ENCODE data around the gene B3GAT2. TPM values are rescaled to one million over a fixed set of nuclear protein-coding genes. Genes with fewer than 3 reads are reported as not detected.
A peak's percentile ranks its signal among the peaks of the same experiment; 100 is the strongest.

The B3GAT2 gene
- total and polyA plus RNA-seq, 5 donors from 2014 or later = 0.16 to 0.30 (median 0.22) TPM; not detected in 1

DNA sequence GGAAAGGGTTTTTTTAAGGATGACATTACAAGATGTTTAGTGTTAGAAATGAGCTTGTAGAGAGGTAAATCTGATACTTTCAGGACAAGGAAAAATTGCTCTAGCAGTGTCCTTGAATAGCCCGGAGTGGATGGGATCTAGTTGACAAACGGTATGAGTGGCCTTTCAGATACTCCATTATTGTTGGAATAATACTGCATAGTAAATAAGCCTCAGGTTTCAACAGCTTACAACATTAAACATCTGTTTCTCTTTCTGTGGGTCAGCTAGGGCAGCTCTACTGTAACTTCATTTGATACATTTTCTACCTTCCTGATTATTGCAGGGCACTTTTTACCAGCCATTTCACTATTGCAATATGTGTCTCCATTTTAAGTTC, 118.0 kb downstream of the B3GAT2 start:
- Histone ChIP-seq H3K4me3 (ENCODE audit: low read depth, low read length) (no peak overlapping the region), H3K9me3 (ENCODE audit: control insufficient read depth in 2 of 2, low read length in 2 of 2) (no peaks in the 10 kb centered on the region), H3K27me3 (ENCODE audit: control insufficient read depth, insufficient read depth, low read length) (no peaks in the 10 kb centered on the region), H3K36me3 (ENCODE audit: control insufficient read depth, insufficient read depth, low read length) (peaks cover 6% of the 10 kb centered on the region), H3K4me1 (ENCODE audit: control insufficient read depth, insufficient read depth, low read length, poor library complexity, severe bottlenecking) (no peaks in the 10 kb centered on the region), H3K27ac (ENCODE audit: insufficient read depth, low read length, poor library complexity, severe bottlenecking) (no peak overlapping the region)
- DNase-seq = no peak
- Mint-ChIP-seq H3K27ac (peak overlapping the region in 1 of 3 donors; percentile 4), H3K36me3 (peaks cover 12% of the 10 kb centered on the region), H3K27me3 (no peaks in the 10 kb centered on the region), H3K4me1 (peaks cover 2 to 22% (median 4%) of the 10 kb centered on the region in 4 donors), H3K9me3 (peaks cover 0 to 2% (median 0%) of the 10 kb centered on the region in 7 donors), H3K4me3 (no peak overlapping the region)
- no peak for ATAC-seq (ENCODE audit: low read depth in 2 of 2)

DNA sequence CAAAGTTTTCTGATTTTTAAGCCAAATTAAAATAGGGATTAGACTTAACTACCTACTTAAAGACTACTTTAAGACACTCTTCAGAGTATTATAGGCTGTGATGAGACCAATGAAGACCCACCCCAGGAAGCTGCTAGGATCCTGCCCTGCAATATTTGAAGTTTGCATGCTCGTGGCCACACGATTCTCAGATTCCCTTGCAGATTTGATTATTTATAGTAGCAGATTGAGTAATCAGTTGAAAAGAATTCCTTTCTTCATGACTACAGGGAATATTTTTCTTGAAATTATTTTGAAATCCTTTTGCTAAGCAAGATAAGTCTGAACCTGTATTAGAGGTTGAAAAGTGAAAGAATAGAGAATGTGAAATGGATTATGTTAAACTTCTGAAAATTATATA, 122.3 kb downstream of the B3GAT2 start:
- H3K4me3 Mint-ChIP-seq = no peak overlapping the region
- no peak overlapping the region for H3K27ac Mint-ChIP-seq
- peaks cover 4 to 16% (median 7%) of the 10 kb centered on the region in 4 donors for H3K4me1 Mint-ChIP-seq
- peaks cover 20% of the 10 kb centered on the region for H3K36me3 Mint-ChIP-seq
- H3K27me3 Mint-ChIP-seq = no peaks in the 10 kb centered on the region
- no peaks in the 10 kb centered on the region for H3K4me1 ChIP-seq (ENCODE audit: control insufficient read depth, insufficient read depth, low read length, poor library complexity, severe bottlenecking)
- peaks cover 0 to 6% (median 0%) of the 10 kb centered on the region in 7 donors for H3K9me3 Mint-ChIP-seq
- peaks cover 6% of the 10 kb centered on the region for H3K36me3 ChIP-seq (ENCODE audit: control insufficient read depth, insufficient read depth, low read length)
- ATAC-seq (ENCODE audit: low read depth in 2 of 2) (no peak), DNase-seq (no peak)
- no peaks in the 10 kb centered on the region for H3K27me3 ChIP-seq (ENCODE audit: control insufficient read depth, insufficient read depth, low read length)
- peaks cover 0 to 6% of the 10 kb centered on the region in 2 experiments for H3K9me3 ChIP-seq (ENCODE audit: control insufficient read depth in 2 of 2, low read length in 2 of 2)
- no peak overlapping the region for H3K4me3 ChIP-seq (ENCODE audit: low read depth, low read length)
- no peak overlapping the region for H3K27ac ChIP-seq (ENCODE audit: insufficient read depth, low read length, poor library complexity, severe bottlenecking)

- no peak overlapping the region for H3K27ac Mint-ChIP-seq
Measured at GRCh38 chr6:70831427-70831826, 125.4 kb downstream of the B3GAT2 start.

DNA sequence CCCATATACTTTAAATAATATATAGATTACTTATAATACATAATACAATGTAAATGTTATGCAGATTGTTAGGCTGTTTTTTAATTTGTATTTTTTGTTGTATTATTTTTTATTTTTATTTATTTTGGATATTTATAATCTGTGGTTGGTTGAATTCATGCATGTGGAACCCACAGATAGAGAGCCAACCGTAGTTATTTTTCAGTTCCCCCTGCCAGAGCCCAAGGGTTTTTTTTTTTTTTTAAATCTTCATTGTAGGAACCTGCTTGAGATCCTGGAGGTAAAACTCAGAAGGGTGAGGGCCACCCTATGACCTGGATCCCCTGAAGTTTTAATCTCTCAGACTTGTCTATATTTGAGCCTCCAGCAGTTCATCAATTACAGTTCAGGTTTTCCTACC, 133.2 kb downstream of the B3GAT2 start:
- Mint-ChIP-seq H3K27me3 (no peaks in the 10 kb centered on the region), H3K4me1 (peaks cover 0 to 24% (median 5%) of the 10 kb centered on the region in 4 donors), H3K27ac (no peak overlapping the region), H3K9me3 (peaks cover 0 to 10% (median 5%) of the 10 kb centered on the region in 7 donors), H3K36me3 (peaks cover 22% of the 10 kb centered on the region), H3K4me3 (no peak overlapping the region)
- Histone ChIP-seq H3K27ac (ENCODE audit: insufficient read depth, low read length, poor library complexity, severe bottlenecking) (no peak overlapping the region), H3K4me1 (ENCODE audit: control insufficient read depth, insufficient read depth, low read length, poor library complexity, severe bottlenecking) (no peaks in the 10 kb centered on the region), H3K9me3 (ENCODE audit: control insufficient read depth in 2 of 2, low read length in 2 of 2) (peaks cover 6 to 14% of the 10 kb centered on the region in 2 experiments), H3K36me3 (ENCODE audit: control insufficient read depth, insufficient read depth, low read length) (peaks cover 9% of the 10 kb centered on the region), H3K4me3 (ENCODE audit: low read depth, low read length) (no peak overlapping the region), H3K27me3 (ENCODE audit: control insufficient read depth, insufficient read depth, low read length) (no peaks in the 10 kb centered on the region)
- ATAC-seq (ENCODE audit: low read depth in 2 of 2) = no peak
- no peak for DNase-seq

More at GRCh38 chr6:70831427-70831826, 125.4 kb downstream of the B3GAT2 start:
- Histone ChIP-seq H3K27me3 (ENCODE audit: control insufficient read depth, insufficient read depth, low read length) (no peaks in the 10 kb centered on the region), H3K9me3 (ENCODE audit: control insufficient read depth in 2 of 2, low read length in 2 of 2) (peaks cover 0 to 6% of the 10 kb centered on the region in 2 experiments), H3K4me1 (ENCODE audit: control insufficient read depth, insufficient read depth, low read length, poor library complexity, severe bottlenecking) (no peaks in the 10 kb centered on the region), H3K4me3 (ENCODE audit: low read depth, low read length) (no peak overlapping the region), H3K36me3 (ENCODE audit: control insufficient read depth, insufficient read depth, low read length) (no peaks in the 10 kb centered on the region), H3K27ac (ENCODE audit: insufficient read depth, low read length, poor library complexity, severe bottlenecking) (no peak overlapping the region)
- Mint-ChIP-seq H3K4me1 (peaks cover 3 to 33% (median 8%) of the 10 kb centered on the region in 4 donors), H3K4me3 (no peak overlapping the region), H3K27me3 (no peaks in the 10 kb centered on the region), H3K36me3 (peaks cover 17% of the 10 kb centered on the region), H3K9me3 (peaks cover 0 to 6% (median 0%) of the 10 kb centered on the region in 7 donors)
- DNase-seq (no peak), ATAC-seq (ENCODE audit: low read depth in 2 of 2) (no peak)

DNA sequence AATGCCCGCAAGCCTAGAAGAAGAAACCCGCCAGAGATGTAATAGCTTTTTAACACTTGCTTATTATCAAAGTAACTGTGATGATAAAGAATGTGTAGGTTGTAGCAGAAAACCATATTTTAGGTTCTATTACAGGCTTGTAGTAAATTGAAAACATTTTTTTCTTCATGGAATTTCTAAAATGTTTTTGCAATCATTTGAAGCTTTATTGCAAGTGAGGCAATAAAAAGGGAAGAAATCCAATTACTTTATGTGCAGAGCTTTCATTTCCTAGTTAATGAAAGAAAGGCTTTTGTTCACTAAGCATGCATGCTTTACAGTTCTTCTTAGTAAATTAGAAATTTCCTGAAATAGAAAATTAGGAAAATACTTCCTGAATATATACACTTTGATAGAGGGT, 135.1 kb downstream of the B3GAT2 start:
- H3K27ac Mint-ChIP-seq = no peak overlapping the region
- H3K4me1 ChIP-seq (ENCODE audit: control insufficient read depth, insufficient read depth, low read length, poor library complexity, severe bottlenecking) = no peaks in the 10 kb centered on the region

GRCh38 chr6:70820778-70821177, 136.1 kb downstream of the B3GAT2 start:
- H3K4me3 Mint-ChIP-seq = no peak overlapping the region
- H3K36me3 Mint-ChIP-seq = peaks cover 22% of the 10 kb centered on the region
- Histone ChIP-seq H3K4me1 (ENCODE audit: control insufficient read depth, insufficient read depth, low read length, poor library complexity, severe bottlenecking) (no peaks in the 10 kb centered on the region), H3K9me3 (ENCODE audit: control insufficient read depth in 2 of 2, low read length in 2 of 2) (peaks cover 6 to 14% of the 10 kb centered on the region in 2 experiments), H3K27ac (ENCODE audit: insufficient read depth, low read length, poor library complexity, severe bottlenecking) (no peak overlapping the region), H3K36me3 (ENCODE audit: control insufficient read depth, insufficient read depth, low read length) (peaks cover 9% of the 10 kb centered on the region), H3K4me3 (ENCODE audit: low read depth, low read length) (no peak overlapping the region), H3K27me3 (ENCODE audit: control insufficient read depth, insufficient read depth, low read length) (no peaks in the 10 kb centered on the region)
- ATAC-seq (ENCODE audit: low read depth in 2 of 2) (no peak), DNase-seq (no peak)
- H3K9me3 Mint-ChIP-seq = peaks cover 0 to 10% (median 5%) of the 10 kb centered on the region in 7 donors
- no peaks in the 10 kb centered on the region for H3K27me3 Mint-ChIP-seq
- H3K4me1 Mint-ChIP-seq = peaks cover 0 to 14% (median 5%) of the 10 kb centered on the region in 4 donors
- H3K27ac Mint-ChIP-seq = no peak overlapping the region

More for the DNA sequence above, 135.1 kb downstream of the B3GAT2 start:
- Histone ChIP-seq H3K4me3 (ENCODE audit: low read depth, low read length) (no peak overlapping the region), H3K36me3 (ENCODE audit: control insufficient read depth, insufficient read depth, low read length) (peaks cover 9% of the 10 kb centered on the region), H3K9me3 (ENCODE audit: control insufficient read depth in 2 of 2, low read length in 2 of 2) (peaks cover 6 to 14% of the 10 kb centered on the region in 2 experiments), H3K27ac (ENCODE audit: insufficient read depth, low read length, poor library complexity, severe bottlenecking) (no peak overlapping the region), H3K27me3 (ENCODE audit: control insufficient read depth, insufficient read depth, low read length) (no peaks in the 10 kb centered on the region)
- no peak for ATAC-seq (ENCODE audit: low read depth in 2 of 2)
- no peak for DNase-seq
- Mint-ChIP-seq H3K4me1 (peaks cover 0 to 11% (median 3%) of the 10 kb centered on the region in 4 donors), H3K4me3 (no peak overlapping the region), H3K27me3 (no peaks in the 10 kb centered on the region), H3K9me3 (peaks cover 0 to 10% (median 5%) of the 10 kb centered on the region in 7 donors), H3K36me3 (peaks cover 22% of the 10 kb centered on the region)

DNA sequence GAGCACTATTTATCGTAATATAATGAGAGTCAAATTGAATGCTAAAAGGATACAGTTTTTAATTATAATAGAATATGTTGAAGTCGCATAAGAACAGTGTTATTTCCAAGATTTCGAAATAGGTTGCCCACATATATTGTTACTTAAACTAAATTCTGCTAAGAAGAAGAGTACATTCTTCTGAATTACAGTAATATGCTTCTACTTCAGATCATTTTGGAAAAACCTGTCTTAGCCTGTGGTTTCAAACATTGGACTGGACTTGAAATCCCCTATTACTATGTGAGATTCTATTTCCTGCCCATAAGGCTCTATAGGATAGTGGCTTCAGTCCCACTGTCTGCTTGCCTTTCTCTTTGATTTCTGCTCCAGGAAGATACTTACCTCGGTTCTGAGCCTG, 137.2 kb downstream of the B3GAT2 start:
- Mint-ChIP-seq H3K36me3 (peaks cover 24% of the 10 kb centered on the region), H3K9me3 (peaks cover 0 to 10% (median 5%) of the 10 kb centered on the region in 7 donors), H3K4me3 (no peak overlapping the region), H3K4me1 (peaks cover 0 to 18% (median 5%) of the 10 kb centered on the region in 4 donors), H3K27me3 (no peaks in the 10 kb centered on the region), H3K27ac (no peak overlapping the region)
- no peak for ATAC-seq (ENCODE audit: low read depth in 2 of 2)
- Histone ChIP-seq H3K27me3 (ENCODE audit: control insufficient read depth, insufficient read depth, low read length) (no peaks in the 10 kb centered on the region), H3K27ac (ENCODE audit: insufficient read depth, low read length, poor library complexity, severe bottlenecking) (no peak overlapping the region), H3K36me3 (ENCODE audit: control insufficient read depth, insufficient read depth, low read length) (peaks cover 9% of the 10 kb centered on the region), H3K4me1 (ENCODE audit: control insufficient read depth, insufficient read depth, low read length, poor library complexity, severe bottlenecking) (no peaks in the 10 kb centered on the region), H3K9me3 (ENCODE audit: control insufficient read depth in 2 of 2, low read length in 2 of 2) (peaks cover 6 to 14% of the 10 kb centered on the region in 2 experiments), H3K4me3 (ENCODE audit: low read depth, low read length) (no peak overlapping the region)
- DNase-seq = no peak

- DNase-seq (no peak), ATAC-seq (ENCODE audit: low read depth in 2 of 2) (no peak)
- H3K27me3 ChIP-seq (ENCODE audit: control insufficient read depth, insufficient read depth, low read length) = no peaks in the 10 kb centered on the region
- H3K9me3 ChIP-seq (ENCODE audit: control insufficient read depth in 2 of 2, low read length in 2 of 2) = no peaks in the 10 kb centered on the region
- H3K27me3 Mint-ChIP-seq = no peaks in the 10 kb centered on the region
- H3K27ac ChIP-seq (ENCODE audit: insufficient read depth, low read length, poor library complexity, severe bottlenecking) = no peak overlapping the region
- H3K4me1 Mint-ChIP-seq = peaks cover 0 to 15% (median 8%) of the 10 kb centered on the region in 4 donors
- no peaks in the 10 kb centered on the region for H3K9me3 Mint-ChIP-seq
- peaks cover 4% of the 10 kb centered on the region for H3K36me3 ChIP-seq (ENCODE audit: control insufficient read depth, insufficient read depth, low read length)
- no peak overlapping the region for H3K27ac Mint-ChIP-seq
- H3K4me3 ChIP-seq (ENCODE audit: low read depth, low read length) = no peak overlapping the region
- H3K4me1 ChIP-seq (ENCODE audit: control insufficient read depth, insufficient read depth, low read length, poor library complexity, severe bottlenecking) = no peaks in the 10 kb centered on the region
- H3K36me3 Mint-ChIP-seq = peaks cover 20% of the 10 kb centered on the region
- no peak overlapping the region for H3K4me3 Mint-ChIP-seq
Measured at GRCh38 chr6:70813885-70814284, 143.0 kb downstream of the B3GAT2 start.
